Measurements from ENCODE around the gene ACOX3. TPM values are rescaled to one million over a fixed set of nuclear protein-coding genes. Genes with fewer than 3 reads are reported as not detected.

ACOX3 gene
- total RNA-seq, 1 experiment from 2014 or later, result 11.0 TPM

GRCh38 chr4:8446122-8446521 lies 5.6 kb upstream of the ACOX3 start:
- Mint-ChIP-seq H3K36me3 (ENCODE audit: insufficient read depth, unreplicated experiment) (peaks cover 7% of the 10 kb centered on the region), H3K9me3 (ENCODE audit: low read depth, unreplicated experiment) (no peaks in the 10 kb centered on the region), H3K4me1 (ENCODE audit: low read depth, unreplicated experiment) (peaks cover 20% of the 10 kb centered on the region), H3K27ac (ENCODE audit: unreplicated experiment) (no peak overlapping the region), H3K4me3 (ENCODE audit: low read depth, unreplicated experiment) (no peak overlapping the region), H3K27me3 (ENCODE audit: unreplicated experiment) (no peaks in the 10 kb centered on the region)
- BruUV-seq (replicated peaks), result no TSS peak
- intact Hi-C loops (cut with micrococcal nuclease; ENCODE audit: unreplicated experiment), result no loop called here
- DNase-seq, result no peak
- CTCF ChIA-PET, result no interaction called here
- TF ChIP-seq CTCF (IDR thresholded peaks at IDR 0.05; ENCODE audit: unreplicated experiment), result no peak

GRCh38 chr4:8443801-8444200 lies 3.3 kb upstream of the ACOX3 start:
- no TSS peak for BruUV-seq (replicated peaks)
- H3K9me3 Mint-ChIP-seq (ENCODE audit: low read depth, unreplicated experiment), result no peaks in the 10 kb centered on the region
- no peak overlapping the region for H3K27ac Mint-ChIP-seq (ENCODE audit: unreplicated experiment)
- H3K27me3 Mint-ChIP-seq (ENCODE audit: unreplicated experiment), result no peaks in the 10 kb centered on the region
- TF ChIP-seq CTCF (IDR thresholded peaks at IDR 0.05; ENCODE audit: unreplicated experiment), result no peak
- H3K4me3 Mint-ChIP-seq (ENCODE audit: low read depth, unreplicated experiment), result no peak overlapping the region
- H3K36me3 Mint-ChIP-seq (ENCODE audit: insufficient read depth, unreplicated experiment), result peaks cover 24% of the 10 kb centered on the region
- CTCF ChIA-PET, result no interaction called here
- intact Hi-C loops (cut with micrococcal nuclease; ENCODE audit: unreplicated experiment), result no loop called here
- peaks cover 20% of the 10 kb centered on the region for H3K4me1 Mint-ChIP-seq (ENCODE audit: low read depth, unreplicated experiment)
- DNase-seq, result no peak

- H3K27ac Mint-ChIP-seq (ENCODE audit: unreplicated experiment), result no peak overlapping the region
- H3K36me3 Mint-ChIP-seq (ENCODE audit: insufficient read depth, unreplicated experiment), result peaks cover 24% of the 10 kb centered on the region
- BruUV-seq (replicated peaks), result no TSS peak
- H3K9me3 Mint-ChIP-seq (ENCODE audit: low read depth, unreplicated experiment), result no peaks in the 10 kb centered on the region
- intact Hi-C loops (cut with micrococcal nuclease; ENCODE audit: unreplicated experiment), result no loop called here
- no peaks in the 10 kb centered on the region for H3K27me3 Mint-ChIP-seq (ENCODE audit: unreplicated experiment)
- no peak for TF ChIP-seq CTCF (IDR thresholded peaks at IDR 0.05; ENCODE audit: unreplicated experiment)
- CTCF ChIA-PET, result no interaction called here
- peaks cover 20% of the 10 kb centered on the region for H3K4me1 Mint-ChIP-seq (ENCODE audit: low read depth, unreplicated experiment)
- no peak for DNase-seq
- H3K4me3 Mint-ChIP-seq (ENCODE audit: low read depth, unreplicated experiment), result peak overlapping the region; percentile 82
These were observed 2.3 kb upstream of the ACOX3 start for GRCh38 chr4:8442596-8443358.

- Mint-ChIP-seq H3K36me3 (ENCODE audit: insufficient read depth, unreplicated experiment) (peaks cover 24% of the 10 kb centered on the region), H3K9me3 (ENCODE audit: low read depth, unreplicated experiment) (no peaks in the 10 kb centered on the region), H3K4me1 (ENCODE audit: low read depth, unreplicated experiment) (peaks cover 29% of the 10 kb centered on the region), H3K27ac (ENCODE audit: unreplicated experiment) (no peak overlapping the region), H3K27me3 (ENCODE audit: unreplicated experiment) (no peaks in the 10 kb centered on the region), H3K4me3 (ENCODE audit: low read depth, unreplicated experiment) (peak overlapping the region; percentile 82)
- intact Hi-C loops (cut with micrococcal nuclease; ENCODE audit: unreplicated experiment), result no loop called here
- CTCF ChIA-PET, result no interaction called here
- DNase-seq, result no peak
- no peak for TF ChIP-seq CTCF (IDR thresholded peaks at IDR 0.05; ENCODE audit: unreplicated experiment)
- BruUV-seq (replicated peaks), result TSS peak; percentile 26
These were observed 1.1 kb upstream of the ACOX3 start for GRCh38 chr4:8441499-8442091.
